ENCODE results near the gene MTOR.
"Not testable (repeated sequence)": the region's sequence is repeated elsewhere in the genome, so short reads cannot be mapped to it uniquely, and the experiment has no call there.

The MTOR gene

DNA sequence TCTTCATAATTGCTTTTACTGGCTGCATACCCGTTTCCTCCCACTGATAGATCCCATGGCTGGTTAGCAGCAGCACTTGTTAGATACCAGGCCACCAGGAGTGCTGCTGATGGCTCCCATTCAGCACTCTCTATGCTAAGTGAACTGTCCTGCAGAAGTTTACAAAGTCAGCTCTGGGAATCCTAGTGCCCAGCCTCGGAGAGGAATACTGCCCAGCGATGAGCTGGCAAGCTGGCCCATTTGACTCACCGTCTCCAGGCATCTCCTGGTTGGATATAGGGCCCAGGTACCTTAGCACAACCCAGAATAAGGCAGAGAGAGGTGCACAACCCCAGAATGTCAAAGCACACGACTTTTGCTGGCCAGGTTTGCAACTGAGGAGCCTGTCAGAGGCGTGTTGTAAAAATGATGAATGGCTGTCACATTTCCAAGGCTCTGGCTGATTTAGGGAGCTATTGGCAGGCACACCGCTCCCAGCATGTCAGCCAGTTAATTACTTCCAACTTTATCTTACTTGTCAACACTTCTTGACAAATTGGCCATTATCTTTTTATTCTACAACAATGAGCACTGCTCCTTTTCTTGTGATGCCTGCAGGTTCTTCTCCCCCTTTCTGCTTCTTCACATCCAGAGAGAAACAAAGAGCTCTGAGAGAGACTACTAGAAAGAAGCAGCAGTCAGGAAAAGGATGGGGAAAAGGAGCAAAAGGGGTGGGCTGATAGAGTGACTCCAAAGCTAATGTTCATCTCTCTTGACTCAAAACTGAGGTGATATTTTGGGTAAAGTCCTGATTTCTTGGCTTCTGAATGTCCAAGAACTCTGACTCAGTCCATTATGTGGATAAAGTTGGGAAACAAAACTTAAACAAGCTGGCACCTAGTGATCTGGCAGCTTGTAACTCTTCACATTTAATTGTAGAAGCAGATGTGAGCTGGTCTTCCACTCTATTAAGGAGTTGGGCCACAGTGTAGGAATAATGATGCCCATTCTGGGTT lies 84.0 kb downstream of the MTOR start:
- no peak for DNase-seq

GRCh38 chr1:11176081-11176706 lies 86.2 kb downstream of the MTOR start:
- DNase-seq: no peak

DNA sequence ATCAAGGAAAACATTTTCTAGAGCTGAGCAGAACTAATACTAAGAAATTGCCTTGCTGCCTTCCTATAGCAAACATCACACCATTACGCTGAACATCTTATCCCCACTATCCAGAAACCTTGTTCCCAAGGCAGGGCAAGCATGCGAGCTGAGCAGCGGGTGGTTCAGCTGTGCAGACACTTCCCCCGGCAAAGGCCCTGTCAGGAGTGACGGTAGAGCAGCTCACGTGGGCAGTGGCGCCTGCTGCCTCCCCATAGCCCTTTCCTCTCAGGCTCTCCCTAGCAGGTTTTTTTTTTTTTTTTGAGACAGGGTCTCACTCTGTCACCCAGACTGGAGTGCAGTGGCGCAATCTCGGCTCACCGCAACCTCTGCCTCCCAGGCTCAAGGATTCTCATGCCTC lies 86.9 kb downstream of the MTOR start:
- no peak for DNase-seq

DNA sequence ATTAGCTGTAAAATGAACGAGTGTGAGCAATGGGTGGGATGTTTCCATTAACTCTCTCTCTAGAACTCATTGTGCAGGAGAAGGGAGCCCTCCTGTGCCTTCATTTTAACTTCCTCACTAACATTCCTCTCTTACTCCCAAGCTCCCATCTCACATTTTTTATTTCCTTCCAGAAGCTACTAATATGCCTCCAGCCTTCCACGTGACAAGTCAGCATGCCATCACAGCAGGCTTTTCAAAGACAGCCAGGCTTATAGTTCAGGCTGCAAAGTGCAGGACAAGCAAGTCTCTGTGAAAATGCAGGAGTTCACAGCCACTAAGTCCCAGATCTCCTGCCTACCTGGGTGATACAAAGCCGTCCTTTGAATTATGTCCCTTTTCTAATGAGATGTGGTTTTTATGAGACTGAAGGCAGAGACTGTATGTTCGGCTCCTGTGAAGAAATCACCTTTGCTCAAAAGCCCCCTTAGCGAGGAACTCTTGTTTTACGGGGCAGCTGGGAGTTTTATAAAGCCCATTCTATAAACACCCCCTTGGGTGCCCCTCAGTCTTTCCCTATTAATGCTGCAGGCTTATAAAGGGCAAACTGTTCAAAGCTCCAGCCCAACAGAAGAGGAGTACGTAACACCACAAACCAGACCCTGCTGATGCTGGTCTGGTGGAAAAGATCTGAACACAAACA lies 87.9 kb downstream of the MTOR start:
- DNase-seq: no peak

GRCh38 chr1:11170102-11170501 lies 92.2 kb downstream of the MTOR start:
- no peak for DNase-seq

DNA sequence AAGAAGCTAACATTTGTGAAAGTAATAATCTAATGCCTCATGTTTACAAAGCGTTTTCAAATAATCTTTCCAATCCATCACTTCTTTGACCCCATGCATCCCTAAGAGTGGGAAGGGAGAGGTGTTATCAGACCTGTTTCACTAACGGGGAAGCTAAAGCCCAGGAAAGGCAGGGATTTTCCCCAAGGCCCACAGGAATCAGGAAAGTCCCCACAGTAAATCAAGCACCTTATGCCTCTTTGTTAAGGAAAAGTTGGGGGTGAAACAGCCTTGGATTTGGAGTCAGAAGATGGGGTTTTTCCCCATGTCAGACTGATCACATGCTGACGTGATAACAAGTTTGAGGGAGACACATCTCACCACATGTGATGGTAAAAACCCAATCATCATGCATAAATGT lies 93.1 kb downstream of the MTOR start:
- DNase-seq: no peak

DNA sequence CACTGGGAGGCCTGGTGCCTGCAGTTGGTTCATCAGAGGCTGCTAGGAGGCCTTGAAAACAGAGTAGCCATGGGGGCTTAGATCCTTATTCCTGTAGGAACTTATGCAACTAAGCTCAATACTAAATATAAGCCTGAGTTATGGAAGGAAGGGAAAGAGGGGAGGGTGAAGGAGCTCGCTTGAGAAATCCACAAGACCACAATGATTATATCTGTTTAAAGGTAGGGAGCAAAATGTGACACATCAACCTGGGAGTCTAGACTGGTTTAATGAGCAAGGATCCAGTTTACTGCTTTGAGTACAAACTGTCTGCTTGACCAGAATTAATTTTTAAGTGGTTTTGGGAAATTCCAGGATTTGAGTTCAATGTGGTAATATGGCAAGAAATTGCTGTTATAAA lies 93.6 kb downstream of the MTOR start:
- no peak for DNase-seq

GRCh38 chr1:11166744-11167143 lies 95.6 kb downstream of the MTOR start:
- DNase-seq: not testable (repeated sequence)

GRCh38 chr1:11162752-11163151 lies 99.6 kb downstream of the MTOR start:
- DNase-seq: not testable (repeated sequence)

GRCh38 chr1:11158720-11159321 lies 103.5 kb downstream of the MTOR start:
- DNase-seq: peak; percentile 12

DNA sequence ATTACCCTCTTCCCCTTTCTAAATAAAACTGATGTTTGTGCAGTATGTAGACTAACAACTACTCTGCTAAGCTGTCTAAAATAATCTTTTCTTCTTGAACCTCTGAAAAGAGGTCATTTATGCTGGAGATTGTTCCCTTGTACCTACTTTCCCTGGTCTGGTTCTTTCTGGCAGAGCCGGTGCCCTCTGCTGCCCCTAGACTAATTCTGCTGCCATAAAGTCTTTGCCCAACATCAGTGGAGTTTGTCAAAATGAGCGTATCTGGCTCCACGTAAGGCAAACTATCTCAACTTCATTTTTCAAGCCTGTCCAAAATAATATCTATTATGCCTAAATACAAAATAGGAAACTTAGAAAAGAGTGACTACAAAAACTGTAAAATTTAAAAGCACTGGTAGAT lies 104.1 kb downstream of the MTOR start:
- no peak for DNase-seq

- DNase-seq: peak; percentile 8
Observed at GRCh38 chr1:11157867-11158266, 104.5 kb downstream of the MTOR start.

DNA sequence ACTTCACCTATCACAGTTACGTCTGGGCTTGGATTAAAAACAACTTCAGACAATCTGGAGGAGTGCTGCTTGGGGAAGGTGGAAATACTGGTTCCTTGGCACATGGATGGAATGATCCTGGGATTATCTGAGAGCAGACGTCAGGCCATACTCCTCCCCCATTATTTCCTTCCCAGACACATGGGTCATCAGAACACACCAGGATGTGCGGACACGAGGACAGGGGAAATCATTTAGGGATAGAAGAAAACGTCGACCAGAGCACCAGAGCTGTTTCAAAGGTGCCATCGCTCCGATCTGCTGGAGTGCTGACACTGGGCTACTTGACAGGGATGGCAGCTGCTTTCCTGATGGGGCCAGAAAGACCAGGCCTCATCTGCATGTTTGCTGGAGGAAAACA lies 105.0 kb downstream of the MTOR start:
- no peak for DNase-seq

DNA sequence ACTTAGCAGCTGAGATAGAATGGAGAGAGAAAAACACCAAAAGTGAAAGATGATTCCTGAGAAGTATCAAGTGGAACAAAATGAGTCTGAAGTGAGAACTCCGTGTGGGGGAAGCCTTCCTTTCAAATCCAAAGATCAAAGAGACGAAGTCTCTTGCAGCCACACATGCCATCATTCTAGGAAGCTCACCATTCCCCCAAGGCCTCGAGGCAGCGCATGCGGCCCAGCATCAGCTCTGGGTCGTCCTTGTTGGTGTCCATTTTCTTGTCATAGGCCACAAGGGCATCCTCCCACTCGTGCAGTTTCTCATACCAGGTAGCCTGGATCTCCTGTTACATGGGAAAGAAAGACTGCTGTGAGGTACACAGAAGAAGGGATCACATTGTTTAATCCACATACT lies 105.4 kb downstream of the MTOR start:
- DNase-seq: no peak

DNA sequence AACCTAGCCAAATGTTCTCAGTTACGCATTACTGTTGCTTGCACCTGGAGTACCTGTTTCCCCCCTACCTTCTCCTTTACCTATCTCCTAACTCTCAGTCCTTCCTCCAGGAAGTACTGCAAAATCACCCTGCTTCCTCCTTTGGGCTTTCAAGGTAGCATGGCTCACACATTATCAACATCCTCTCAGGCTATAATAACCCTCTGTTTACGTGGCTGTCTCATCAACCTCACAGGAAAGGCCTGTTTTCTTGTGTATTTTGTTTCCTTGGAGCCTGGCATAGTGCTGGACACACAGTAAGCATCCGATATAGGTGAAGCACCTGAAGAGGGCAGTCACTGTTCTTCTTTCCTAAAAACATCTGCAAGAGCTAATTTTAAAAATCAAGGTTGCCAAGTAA lies 105.9 kb downstream of the MTOR start:
- DNase-seq: no peak

- DNase-seq: no peak
Observed at GRCh38 chr1:11153184-11153583, 109.2 kb downstream of the MTOR start.

DNA sequence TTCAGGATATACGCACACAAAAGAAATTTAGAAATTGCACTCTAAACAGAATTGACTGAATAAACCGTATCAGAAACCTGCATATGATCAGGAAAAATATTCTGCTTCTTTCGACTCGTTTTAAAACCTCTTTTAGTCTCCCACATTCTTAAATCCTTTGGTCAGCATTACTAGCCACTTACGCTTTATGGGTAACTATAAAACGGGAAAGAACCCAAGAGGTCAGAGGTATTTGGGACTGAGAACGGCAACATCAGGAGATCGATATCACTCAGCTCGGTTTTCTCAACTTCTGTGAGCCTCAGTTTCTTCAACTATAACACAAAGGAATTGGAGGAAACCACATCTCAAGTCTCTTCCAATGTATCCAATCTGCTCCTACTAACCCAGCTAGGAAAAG lies 109.6 kb downstream of the MTOR start:
- no peak for DNase-seq

GRCh38 chr1:11151826-11152612 lies 110.3 kb downstream of the MTOR start:
- no peak for DNase-seq

DNA sequence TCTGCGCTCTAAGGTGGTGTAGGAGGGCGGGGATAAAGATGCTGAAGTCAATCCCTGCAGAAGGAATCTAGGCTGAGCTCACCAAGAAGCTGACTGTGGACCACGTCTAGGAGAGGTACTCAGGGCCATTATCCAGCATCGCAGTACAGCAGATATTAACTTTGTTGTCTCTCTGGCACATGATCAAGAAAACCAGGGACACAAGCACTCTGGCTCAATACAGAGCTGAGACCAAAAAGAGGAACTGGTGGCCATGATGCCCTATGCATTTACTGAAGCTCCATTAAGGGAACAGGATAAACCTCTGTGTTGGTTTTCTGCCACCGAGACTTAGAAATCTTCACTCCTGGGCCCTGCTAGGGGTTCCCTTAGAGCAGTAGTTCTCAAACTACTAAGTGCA lies 111.2 kb downstream of the MTOR start:
- peak; percentile 46 for DNase-seq

GRCh38 chr1:11150326-11150725 lies 112.0 kb downstream of the MTOR start:
- DNase-seq: no peak

DNA sequence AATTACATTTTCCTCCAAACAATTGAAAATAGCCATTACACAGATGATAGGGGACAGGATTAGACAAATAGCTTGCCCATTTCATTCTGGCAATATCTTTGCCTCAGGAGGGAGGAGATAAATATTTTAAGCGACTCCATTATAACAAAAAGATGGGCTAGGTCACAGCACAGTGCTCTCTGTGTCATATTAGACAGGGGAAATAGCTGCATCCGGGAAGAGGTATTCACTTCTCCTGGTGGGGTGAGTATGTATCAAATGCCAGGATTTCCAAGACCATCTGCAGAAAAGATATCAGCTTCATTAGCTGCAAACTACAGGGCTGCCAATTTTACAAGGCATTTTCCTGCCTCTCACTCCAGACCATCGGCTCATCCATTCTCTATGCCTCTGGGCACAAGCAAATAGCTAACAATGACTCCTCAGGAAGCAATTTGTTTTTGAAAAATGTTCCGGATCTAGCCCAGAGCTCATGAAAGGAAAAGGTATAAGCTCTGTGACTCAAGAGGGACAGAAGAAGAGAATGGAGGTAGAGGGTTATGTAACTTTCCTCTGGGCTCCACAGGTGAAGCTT lies 115.1 kb downstream of the MTOR start:
- DNase-seq: no peak

- DNase-seq: no peak
Observed at GRCh38 chr1:11145741-11146140, 116.6 kb downstream of the MTOR start.
